AG04449 (cell line): ENCODE measurements around the gene NCDN.

ENCODE experiments used
- CTCF ChIA-PET: fragments of 350-600 bp; formaldehyde crosslinking; extraction: SDS; loops from one replicate; lab custom pipeline; 2021; ENCODE audit warnings: antibody characterized with exemption; lab: Yijun Ruan, JAX
- POLR2A ChIA-PET: fragments of 400-600, 350-600 bp; formaldehyde crosslinking; extraction: SDS; loops from one replicate; lab custom pipeline; 2020; ENCODE audit warnings: antibody characterized with exemption, inconsistent platforms; lab: Yijun Ruan, JAX
- DNase-seq: peaks from one replicate; pipeline ENCODE4 v3.0.0-alpha.2; 2010; ENCODE audit warnings: low read depth, low spot score
- H3K4me3 ChIP-seq: 2 replicates; pipeline ENCODE4 v1.5.1; 2011; ENCODE audit warnings: low read depth, mild to moderate bottlenecking, control low read depth, low read length
- CTCF ChIP-seq: IDR thresholded peaks from one replicate; pipeline ENCODE4 v1.5.1; 2011; ENCODE audit warnings: mild to moderate bottlenecking, moderate library complexity, low read length, control low read depth, inconsistent platforms; ENCODE audit not compliant: insufficient read depth; ENCODE audit errors: missing control alignments

The NCDN gene

GRCh38 chr1:35564884-35565741 lies 7.5 kb downstream of the NCDN start:
- ChIA-PET POLR2A (interaction anchor here (0.7 to 1.4 kb wide), 3 partner anchors 114 to 204 kb away, joined by 3 to 7 read pairs (median 4); partner anchors contain the start of gene CLSPN), CTCF (interaction anchor here (0.6 to 13.4 kb wide), 43 partner anchors 8 to 712 kb away, joined by 3 to 657 read pairs (median 4); partner anchors contain the start of genes CLSPN, KIAA0319L, NCDN and TFAP2E)
- no peak overlapping the region for H3K4me3 ChIP-seq
- no peak for TF ChIP-seq CTCF
- DNase-seq, result no peak

- CTCF ChIA-PET, result interaction anchor here (1.1 to 13.4 kb wide), 15 partner anchors 8 to 713 kb away, joined by 3 to 657 read pairs (median 10); partner anchors contain the start of genes CLSPN, KIAA0319L, NCDN and TFAP2E
- TF ChIP-seq CTCF, result no peak
- no peak for DNase-seq
- no peak overlapping the region for H3K4me3 ChIP-seq
- POLR2A ChIA-PET, result interaction anchor here (1.4 kb wide), 1 partner anchor 114 kb away, joined by 7 read pairs; no protein-coding TSS in a partner anchor
Observed at GRCh38 chr1:35565742-35566133, 8.1 kb downstream of the NCDN start.

GRCh38 chr1:35567947-35568558 lies 10.5 kb downstream of the NCDN start:
- no peak for TF ChIP-seq CTCF
- CTCF ChIA-PET, result interaction anchor here (0.8 to 13.4 kb wide), 38 partner anchors 8 to 241 kb away, joined by 3 to 657 read pairs (median 6); partner anchors contain the start of genes CLSPN and KIAA0319L
- POLR2A ChIA-PET, result no interaction called here
- no peak overlapping the region for H3K4me3 ChIP-seq
- no peak for DNase-seq

GRCh38 chr1:35568975-35569395 lies 11.4 kb downstream of the NCDN start:
- H3K4me3 ChIP-seq, result no peak overlapping the region
- ChIA-PET POLR2A (interaction anchor here (0.6 to 1.0 kb wide), 4 partner anchors 11 to 587 kb away, joined by 3 to 4 read pairs (median 3); partner anchors contain the start of genes KIAA0319L, MAP7D1 and NCDN), CTCF (interaction anchor here (0.7 to 13.4 kb wide), 52 partner anchors 9 to 240 kb away, joined by 3 to 657 read pairs (median 4); partner anchors contain the start of genes CLSPN and KIAA0319L)
- no peak for DNase-seq
- TF ChIP-seq CTCF, result peak; percentile 89

GRCh38 chr1:35569936-35570335 lies 12.3 kb downstream of the NCDN start:
- H3K4me3 ChIP-seq, result no peak overlapping the region
- TF ChIP-seq CTCF, result no peak
- DNase-seq, result no peak
- ChIA-PET CTCF (interaction anchor here (1.0 to 13.4 kb wide), 4 partner anchors 146 to 205 kb away, joined by 3 to 657 read pairs (median 48); partner anchors contain the start of gene C1orf216), POLR2A (interaction anchor here (1.1 kb wide), 1 partner anchor 15 kb away, joined by 3 read pairs; no protein-coding TSS in a partner anchor)
